Spleen (tissue), 11 donors: ENCODE data around the gene ZBTB7C. TPM values are rescaled to one million over a fixed set of nuclear protein-coding genes. Genes with fewer than 3 reads are reported as not detected.

Source experiments
- DNase-seq: peaks from one replicate; pipeline ENCODE4 v3.0.0-alpha.2; 2020
- H3K27ac ChIP-seq, 8 donors: fragments of 200-600 bp; sonication (generic) in 7 of 8; 1 replicate in 4 of 8; 2 replicates in 4 of 8; pipeline versions ENCODE4 v1.5.0 to v1.8.0; 2016 to 2021; ENCODE audit warnings: inconsistent platforms in 4 of 8, mild to moderate bottlenecking in 4 of 8, moderate library complexity in 1 of 8
- H3K27me3 ChIP-seq, 7 donors: fragments of 200-600 bp; sonication (generic) in 6 of 7; replicated peaks in 1 of 7; 1 replicate in 4 of 7; 2 replicates in 3 of 7; pipeline versions ENCODE4 v1.5.0 to v1.8.0; 2016 to 2021; ENCODE audit warnings: inconsistent platforms in 3 of 7, mild to moderate bottlenecking in 1 of 7
- H3K36me3 ChIP-seq, 6 donors: fragments of 200-600 bp; sonication (generic) in 5 of 6; 1 replicate in 4 of 6; 2 replicates in 2 of 6; pipeline versions ENCODE4 v1.5.0 to v1.8.0; 2016 to 2021; ENCODE audit warnings: inconsistent platforms in 2 of 6
- H3K4me1 ChIP-seq, 6 donors: fragments of 200-600 bp; sonication (generic) in 5 of 6; 1 replicate in 3 of 6; 2 replicates in 3 of 6; pipeline versions ENCODE4 v1.5.0 to v1.8.0; 2016 to 2021; ENCODE audit warnings: inconsistent platforms in 3 of 6
- H3K4me3 ChIP-seq, 8 donors: fragments of 200-600 bp; sonication (generic) in 7 of 8; 1 replicate in 4 of 8; 2 replicates in 4 of 8; pipeline versions ENCODE4 v1.5.0 to v1.8.0; 2016 to 2021; ENCODE audit warnings: inconsistent platforms in 4 of 8, mild to moderate bottlenecking in 4 of 8, moderate library complexity in 2 of 8
- H3K9me3 ChIP-seq, 8 donors: fragments of 200-600 bp; sonication (generic) in 7 of 8; 1 replicate in 4 of 8; 2 replicates in 4 of 8; pipeline versions ENCODE4 v1.5.0 to v1.8.0; 2016 to 2021; ENCODE audit warnings: inconsistent platforms in 4 of 8
- POLR2A ChIP-seq, 3 donors: fragments of 450-650 bp; IDR thresholded peaks; one replicate each; pipeline ENCODE4 v1.5.1; 2017; ENCODE audit warnings: antibody characterized with exemption in 3 of 3, mild to moderate bottlenecking in 1 of 3
- POLR2AphosphoS5 ChIP-seq, 3 donors: sonication (generic); formaldehyde crosslinking; IDR thresholded peaks; one replicate each; pipeline ENCODE4 v1.5.1; 2017; ENCODE audit warnings: antibody characterized with exemption in 3 of 3
- WGBS, 5 donors: extraction: QIAGEN DNeasy Blood & Tissue Kit in 3 of 5; methylation state at CpG; one replicate each; pipeline versions ENCODE4 v1.1.5 to v1.1.7; 2013 to 2018; 5-methylcytosine and 5-hydroxymethylcytosine counted together
- intact Hi-C: fragments of 100-400 bp; cut with DNase I; formaldehyde crosslinking; loops from one replicate; pipeline ENCODE4 v1.15.0; 2023; ENCODE audit warnings: low total_unique reads
- polyA plus RNA-seq, 3 donors: library from polyadenylated mRNA; stranded (reverse); fragments of 200-250 nt; gene quantifications; one replicate each; pipeline ENCODE4 v1.2.1, GENCODE V29; 2013
- total RNA-seq, 7 donors: library from RNA; depleted of rRNA in 3 of 7; stranded (reverse); fragments of >200 nt in 3 of 7; fragmentation: NEBNext Ultra II Directional in 4 of 7; extraction: Animal tissue kit (Norgen Biotek cat#: 25700) in 4 of 7; gene quantifications; one replicate each; pipeline versions ENCODE4 v1.1.0 to v1.2.1, GENCODE V29; 2016 to 2021
- TF ChIP-seq, protein P1 (sequence below), 11 experiments: fragments of 200-600 bp in 7 of 11; fragments of 450-650 bp in 4 of 11; sonication (generic) in 4 of 11; IDR thresholded peaks in 8 of 11; conservative IDR thresholded peaks in 3 of 11; 1 replicate in 7 of 11; 2 replicates in 4 of 11; pipeline versions ENCODE4 v1.4.0 to v1.8.0; 2016 to 2021; ENCODE audit warnings: antibody characterized with exemption in 11 of 11, inconsistent platforms in 4 of 11, mild to moderate bottlenecking in 1 of 11
- donor health status: healthy with polysubstance abuse.
- donor health status: DM: no; HTN: no; CAD: no; lungs with moderate emphysema.
- donor health status: DM: no; HTN: no; CAD: no.
- donor health status: Bipolar disorder and iron deficiency.
- donor health status: healthy.
- donor health status: DM: no; HTN: no; CAD: no.
- donor health status: DM: yes; HTN: yes; CAD: no.

The ZBTB7C gene
- total and polyA plus RNA-seq, 10 donors = 1.00 to 64.2 (median 18.8) TPM

DNA sequence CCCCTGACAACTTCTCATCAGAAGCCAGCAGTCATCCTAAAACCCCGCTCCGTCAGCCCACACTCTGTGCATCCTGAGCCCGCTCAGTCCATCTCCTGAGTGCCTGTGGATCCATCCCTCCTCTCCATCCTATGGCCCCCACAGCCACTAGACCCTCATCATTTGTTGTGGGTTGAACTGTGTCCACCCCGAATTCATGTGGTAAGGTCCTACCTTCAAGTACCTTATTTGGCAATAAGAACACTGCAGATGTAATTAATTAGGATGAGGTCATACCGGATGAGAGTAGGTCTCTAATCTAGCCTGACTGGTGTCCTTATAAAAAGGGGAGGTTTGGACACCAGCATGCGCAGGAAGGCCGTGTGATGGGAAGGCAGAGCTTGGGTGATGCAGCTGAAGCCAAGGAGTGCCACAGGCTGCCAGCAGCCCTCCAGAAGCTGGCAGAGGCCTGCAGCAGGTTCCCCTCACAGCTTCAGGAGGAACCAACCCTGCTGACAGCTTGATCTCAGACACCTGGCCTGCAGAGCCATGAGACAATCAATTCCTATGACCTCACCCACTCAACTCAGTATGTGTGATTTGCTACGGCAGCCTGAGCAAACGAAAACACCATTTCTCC lies 192.4 kb downstream of the ZBTB7C start:
- WGBS, 5 donors = 83 to 94% (median 88%) methylated on average over 9 of the region's 9 CpGs
- Histone ChIP-seq H3K9me3 (peaks cover 0 to 4% (median 0%) of the 10 kb centered on the region in 8 donors), H3K4me3 (no peak overlapping the region), H3K27me3 (no peaks in the 10 kb centered on the region), H3K36me3 (no peaks in the 10 kb centered on the region), H3K4me1 (peaks cover 0 to 2% (median 0%) of the 10 kb centered on the region in 6 donors), H3K27ac (no peak overlapping the region)
- no peak for DNase-seq
- intact Hi-C loops = no loop called here
- no peak for TF ChIP-seq POLR2A (IDR thresholded peaks at IDR 0.05)
- no peak for TF ChIP-seq POLR2AphosphoS5 (IDR thresholded peaks at IDR 0.05)
- TF ChIP-seq, protein P1, sequence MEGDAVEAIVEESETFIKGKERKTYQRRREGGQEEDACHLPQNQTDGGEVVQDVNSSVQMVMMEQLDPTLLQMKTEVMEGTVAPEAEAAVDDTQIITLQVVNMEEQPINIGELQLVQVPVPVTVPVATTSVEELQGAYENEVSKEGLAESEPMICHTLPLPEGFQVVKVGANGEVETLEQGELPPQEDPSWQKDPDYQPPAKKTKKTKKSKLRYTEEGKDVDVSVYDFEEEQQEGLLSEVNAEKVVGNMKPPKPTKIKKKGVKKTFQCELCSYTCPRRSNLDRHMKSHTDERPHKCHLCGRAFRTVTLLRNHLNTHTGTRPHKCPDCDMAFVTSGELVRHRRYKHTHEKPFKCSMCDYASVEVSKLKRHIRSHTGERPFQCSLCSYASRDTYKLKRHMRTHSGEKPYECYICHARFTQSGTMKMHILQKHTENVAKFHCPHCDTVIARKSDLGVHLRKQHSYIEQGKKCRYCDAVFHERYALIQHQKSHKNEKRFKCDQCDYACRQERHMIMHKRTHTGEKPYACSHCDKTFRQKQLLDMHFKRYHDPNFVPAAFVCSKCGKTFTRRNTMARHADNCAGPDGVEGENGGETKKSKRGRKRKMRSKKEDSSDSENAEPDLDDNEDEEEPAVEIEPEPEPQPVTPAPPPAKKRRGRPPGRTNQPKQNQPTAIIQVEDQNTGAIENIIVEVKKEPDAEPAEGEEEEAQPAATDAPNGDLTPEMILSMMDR (IDR thresholded peaks at IDR 0.05 in 8 of 11, conservative IDR thresholded peaks at IDR 0.05 in 3 of 11) = no peak

DNA sequence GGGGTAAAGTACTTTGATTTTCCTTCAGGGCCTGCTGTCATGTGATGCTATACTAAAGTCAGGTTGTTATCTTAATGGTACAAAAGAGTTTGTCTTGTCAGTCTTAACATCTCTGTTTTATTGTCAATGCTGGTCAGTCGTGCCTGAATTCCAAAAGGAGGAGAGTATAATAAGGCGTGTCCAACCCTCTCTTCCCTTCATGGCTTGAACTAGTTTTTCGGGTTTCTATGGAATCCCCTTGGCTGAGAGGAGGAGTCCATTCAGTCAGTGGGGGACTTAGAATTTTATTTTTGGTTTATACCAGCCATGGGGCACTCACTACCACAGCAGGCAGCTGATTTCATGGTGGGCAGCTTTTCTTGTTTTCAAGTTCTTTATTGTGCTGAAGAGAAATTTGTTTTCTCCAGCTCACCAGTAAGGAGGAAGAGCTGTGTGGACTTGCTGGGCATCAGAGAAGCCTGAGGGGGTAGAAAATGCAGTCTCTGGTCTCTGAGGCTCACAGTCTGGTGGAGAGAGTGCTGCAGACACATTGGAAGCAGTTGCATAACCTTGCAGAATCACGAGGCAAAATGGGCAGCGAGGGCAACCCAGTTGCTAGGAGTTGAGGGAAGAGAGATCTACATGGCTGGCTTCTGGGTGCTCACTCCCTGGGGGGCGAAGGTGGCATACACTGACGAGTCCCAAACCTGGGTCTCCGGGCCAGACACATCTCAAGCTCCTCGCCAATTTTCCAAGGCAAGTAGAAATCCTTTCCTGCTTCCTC lies 193.1 kb downstream of the ZBTB7C start:
- Histone ChIP-seq H3K4me1 (no peaks in the 10 kb centered on the region), H3K4me3 (no peak overlapping the region), H3K27ac (no peak overlapping the region), H3K36me3 (no peaks in the 10 kb centered on the region), H3K27me3 (no peaks in the 10 kb centered on the region), H3K9me3 (peaks cover 0 to 10% (median 0%) of the 10 kb centered on the region in 8 donors)
- 75 to 88% (median 81%) methylated on average over 9 of the region's 9 CpGs for WGBS, 5 donors
- intact Hi-C loops = no loop called here
- TF ChIP-seq, protein P1 (IDR thresholded peaks at IDR 0.05 in 8 of 11, conservative IDR thresholded peaks at IDR 0.05 in 3 of 11) = no peak
- TF ChIP-seq POLR2AphosphoS5 (IDR thresholded peaks at IDR 0.05) (no peak), POLR2A (IDR thresholded peaks at IDR 0.05) (no peak)
- DNase-seq = no peak

DNA sequence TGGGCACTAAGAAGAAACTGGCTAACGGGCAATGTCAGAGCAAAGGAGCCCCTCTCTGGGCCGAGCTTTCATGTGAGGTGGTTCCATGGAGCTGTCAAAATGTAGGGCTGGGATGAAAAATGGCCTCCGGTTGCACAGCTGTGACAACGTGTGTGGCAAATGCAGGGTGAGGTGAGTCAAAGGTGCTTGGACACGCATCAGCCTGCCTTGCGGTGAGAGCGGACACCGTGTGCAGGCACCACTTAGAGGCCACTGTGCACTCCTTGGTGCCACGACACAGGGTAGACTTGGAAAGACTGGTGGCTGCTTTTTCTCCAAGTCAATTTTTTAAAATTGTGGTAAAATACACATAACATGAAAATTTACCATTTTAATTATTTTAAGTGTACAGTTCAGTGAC lies 195.4 kb downstream of the ZBTB7C start:
- 88 to 93% (median 91%) methylated on average over 9 of the region's 9 CpGs for WGBS, 5 donors
- no peaks in the 10 kb centered on the region for H3K27me3 ChIP-seq
- H3K27ac ChIP-seq = no peak overlapping the region
- peaks cover 0 to 10% (median 0%) of the 10 kb centered on the region in 8 donors for H3K9me3 ChIP-seq
- H3K36me3 ChIP-seq = no peaks in the 10 kb centered on the region
- H3K4me3 ChIP-seq = no peak overlapping the region
- no peak for DNase-seq
- intact Hi-C loops = no loop called here
- TF ChIP-seq POLR2AphosphoS5 (IDR thresholded peaks at IDR 0.05) = no peak
- TF ChIP-seq, protein P1 (IDR thresholded peaks at IDR 0.05 in 8 of 11, conservative IDR thresholded peaks at IDR 0.05 in 3 of 11) = no peak
- no peak for TF ChIP-seq POLR2A (IDR thresholded peaks at IDR 0.05)
- H3K4me1 ChIP-seq = no peaks in the 10 kb centered on the region

DNA sequence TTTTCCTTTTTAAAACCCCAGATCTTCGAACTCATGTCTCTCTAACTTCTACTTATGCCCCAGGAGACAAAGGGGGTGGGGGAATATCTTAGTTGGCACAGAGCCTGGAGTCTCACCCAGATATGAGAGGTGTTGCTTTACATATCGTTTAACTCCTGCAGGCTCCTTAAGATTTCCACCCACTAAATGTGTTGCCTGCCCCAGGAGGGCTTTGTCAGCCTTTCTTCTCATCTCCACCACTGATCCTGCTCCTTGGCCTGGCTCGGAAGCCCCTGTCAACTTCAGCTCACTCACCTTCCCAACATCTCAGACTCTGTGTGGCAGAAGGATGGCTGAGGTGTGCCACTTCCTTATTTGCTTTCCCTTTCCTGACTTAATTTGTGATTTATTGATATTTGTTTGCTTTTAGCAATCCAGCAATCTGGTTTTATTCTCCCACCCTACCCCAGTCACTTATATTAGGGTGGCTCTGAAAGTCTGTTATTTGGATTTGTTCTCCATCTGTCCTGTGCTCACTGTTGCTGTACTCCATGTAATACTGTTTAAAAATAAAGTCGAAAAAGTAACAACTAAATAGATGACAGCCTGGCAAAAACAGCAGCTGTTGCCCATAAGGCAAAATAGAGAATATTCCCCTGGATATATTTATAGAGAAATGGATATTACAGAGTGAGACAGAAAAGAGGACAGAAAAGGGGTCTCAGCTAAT lies 200.6 kb downstream of the ZBTB7C start:
- no peak for DNase-seq
- intact Hi-C loops = no loop called here
- no peaks in the 10 kb centered on the region for H3K4me1 ChIP-seq
- WGBS, 5 donors = 46 to 62% (median 61%) methylated on average over 4 of the region's 4 CpGs
- no peaks in the 10 kb centered on the region for H3K36me3 ChIP-seq
- TF ChIP-seq, protein P1 (IDR thresholded peaks at IDR 0.05 in 8 of 11, conservative IDR thresholded peaks at IDR 0.05 in 3 of 11) = no peak
- H3K27me3 ChIP-seq = peaks cover 0 to 6% (median 0%) of the 10 kb centered on the region in 7 donors
- H3K9me3 ChIP-seq = peaks cover 0 to 10% (median 0%) of the 10 kb centered on the region in 8 donors
- no peak overlapping the region for H3K4me3 ChIP-seq
- no peak overlapping the region for H3K27ac ChIP-seq
